ENCODE results near the gene TFAP2B.

Gene TFAP2B

DNA sequence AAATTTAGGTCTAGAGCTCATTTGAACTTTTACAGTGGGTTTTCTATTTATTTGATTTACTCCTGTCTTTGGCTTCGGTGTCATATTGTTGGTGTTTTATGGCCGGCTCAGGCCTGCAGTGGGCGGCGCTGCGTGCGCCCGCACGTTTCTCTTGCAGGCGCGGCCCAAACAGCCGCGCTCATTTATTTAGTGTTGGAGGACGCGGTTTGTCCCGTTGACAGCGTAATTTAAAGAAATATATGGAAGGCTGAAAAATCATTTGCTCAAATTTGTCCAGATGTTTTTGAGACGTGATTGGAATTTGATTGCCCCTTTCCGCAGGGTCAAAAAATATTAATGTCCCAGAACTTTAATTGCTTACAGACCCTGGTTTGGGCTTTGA, 22.1 kb downstream of the TFAP2B start:
- Histone ChIP-seq H3K9me3 (ENCODE audit: control extremely low read depth in 1 of 5, control insufficient read depth in 4 of 5, insufficient read depth in 2 of 5, low read depth in 1 of 5, low read length in 4 of 5) (peaks cover 0 to 10% (median 0%) of the 10 kb centered on the region in 5 experiments), H3K4me1 (ENCODE audit: control extremely low read depth in 1 of 4, control insufficient read depth in 4 of 4, insufficient read depth in 4 of 4, low read length in 3 of 4) (no peaks in the 10 kb centered on the region), H3K27ac (ENCODE audit: insufficient read depth in 1 of 2, low read depth in 1 of 2, low read length in 2 of 2, poor library complexity in 1 of 2, severe bottlenecking in 2 of 2) (no peak overlapping the region), H3K36me3 (ENCODE audit: control insufficient read depth in 4 of 4, insufficient read depth in 4 of 4, low read length in 3 of 4) (no peaks in the 10 kb centered on the region), H3K4me3 (ENCODE audit: control insufficient read depth in 1 of 7, extremely low read depth in 1 of 7, insufficient read depth in 4 of 7, low read depth in 2 of 7, low read length in 6 of 7) (no peak overlapping the region), H3K27me3 (replicated peaks in 2 of 5; ENCODE audit: control insufficient read depth in 4 of 5, insufficient read depth in 5 of 5, low read length in 4 of 5) (peaks cover 30 to 100% (median 73%) of the 10 kb centered on the region in 5 experiments)
- DNase-seq, result no peak
- ChIA-PET POLR2A (no interaction called here), CTCF (interaction anchor here (0.6 kb wide), 1 partner anchor 12 kb away, joined by 3 read pairs; no protein-coding TSS in a partner anchor)
- WGBS (ENCODE audit: insufficient coverage), result 10% methylated on average over 13 of the region's 18 CpGs

DNA sequence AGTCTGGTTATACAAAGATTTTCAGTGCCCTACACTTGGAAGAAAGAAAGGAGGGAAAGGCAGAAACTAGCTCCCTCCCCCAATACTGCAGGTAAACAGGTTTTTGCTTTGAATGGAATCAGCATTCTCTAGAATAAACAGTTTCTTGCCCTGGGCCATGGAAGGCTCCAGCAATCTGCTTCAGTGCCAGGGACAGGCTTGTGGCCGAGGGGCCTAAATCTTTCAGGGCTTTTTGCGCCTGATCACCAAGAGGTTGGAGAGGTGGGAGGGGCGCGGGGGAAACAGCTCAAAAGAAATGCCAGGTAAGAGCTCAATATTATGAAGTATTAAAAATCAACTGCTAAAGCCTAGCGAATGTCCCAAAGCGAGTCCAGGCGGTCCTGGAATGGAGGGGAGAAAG, 23.8 kb downstream of the TFAP2B start:
- Histone ChIP-seq H3K4me1 (ENCODE audit: control extremely low read depth in 1 of 4, control insufficient read depth in 4 of 4, insufficient read depth in 4 of 4, low read length in 3 of 4) (no peaks in the 10 kb centered on the region), H3K9me3 (ENCODE audit: control extremely low read depth in 1 of 5, control insufficient read depth in 4 of 5, insufficient read depth in 2 of 5, low read depth in 1 of 5, low read length in 4 of 5) (peaks cover 0 to 13% (median 0%) of the 10 kb centered on the region in 5 experiments), H3K36me3 (ENCODE audit: control insufficient read depth in 4 of 4, insufficient read depth in 4 of 4, low read length in 3 of 4) (no peaks in the 10 kb centered on the region), H3K27ac (ENCODE audit: insufficient read depth in 1 of 2, low read depth in 1 of 2, low read length in 2 of 2, poor library complexity in 1 of 2, severe bottlenecking in 2 of 2) (no peak overlapping the region), H3K4me3 (ENCODE audit: control insufficient read depth in 1 of 7, extremely low read depth in 1 of 7, insufficient read depth in 4 of 7, low read depth in 2 of 7, low read length in 6 of 7) (no peak overlapping the region), H3K27me3 (replicated peaks in 2 of 5; ENCODE audit: control insufficient read depth in 4 of 5, insufficient read depth in 5 of 5, low read length in 4 of 5) (peaks cover 22 to 100% (median 74%) of the 10 kb centered on the region in 5 experiments)
- DNase-seq, result no peak
- POLR2A ChIA-PET, result no interaction called here
- CTCF ChIA-PET, result interaction anchor here (0.8 to 1.6 kb wide), 4 partner anchors 10 to 27 kb away, joined by 3 to 5 read pairs (median 4); partner anchors contain the start of gene TFAP2B
- WGBS (ENCODE audit: insufficient coverage), result 20% methylated on average over 3 of the region's 7 CpGs

DNA sequence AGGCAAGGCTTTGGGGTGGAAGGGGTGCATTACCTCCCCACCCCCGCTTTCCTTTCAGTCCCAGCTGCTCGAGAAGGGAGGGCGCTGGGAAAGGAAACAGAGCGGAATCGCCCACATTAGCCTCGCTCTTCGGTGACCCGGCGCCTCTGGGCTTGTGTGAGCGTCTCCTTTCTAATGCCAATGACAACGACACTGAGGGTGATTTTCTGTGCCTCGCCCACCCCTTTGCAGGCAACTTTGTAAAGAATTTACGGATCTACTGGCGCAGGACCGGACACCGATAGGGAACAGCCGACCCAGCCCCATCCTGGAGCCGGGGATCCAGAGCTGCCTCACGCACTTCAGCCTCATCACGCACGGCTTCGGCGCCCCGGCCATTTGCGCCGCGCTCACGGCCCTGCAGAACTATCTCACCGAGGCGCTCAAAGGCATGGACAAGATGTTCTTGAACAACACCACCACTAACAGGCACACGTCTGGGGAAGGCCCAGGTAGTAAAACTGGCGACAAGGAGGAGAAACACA, 24.3 kb downstream of the TFAP2B start:
- Histone ChIP-seq H3K9me3 (ENCODE audit: control extremely low read depth in 1 of 5, control insufficient read depth in 4 of 5, insufficient read depth in 2 of 5, low read depth in 1 of 5, low read length in 4 of 5) (peaks cover 0 to 12% (median 0%) of the 10 kb centered on the region in 5 experiments), H3K4me1 (ENCODE audit: control extremely low read depth in 1 of 4, control insufficient read depth in 4 of 4, insufficient read depth in 4 of 4, low read length in 3 of 4) (no peaks in the 10 kb centered on the region), H3K4me3 (ENCODE audit: control insufficient read depth in 1 of 7, extremely low read depth in 1 of 7, insufficient read depth in 4 of 7, low read depth in 2 of 7, low read length in 6 of 7) (no peak overlapping the region), H3K27ac (ENCODE audit: insufficient read depth in 1 of 2, low read depth in 1 of 2, low read length in 2 of 2, poor library complexity in 1 of 2, severe bottlenecking in 2 of 2) (no peak overlapping the region), H3K27me3 (replicated peaks in 2 of 5; ENCODE audit: control insufficient read depth in 4 of 5, insufficient read depth in 5 of 5, low read length in 4 of 5) (peaks cover 24 to 100% (median 72%) of the 10 kb centered on the region in 5 experiments), H3K36me3 (ENCODE audit: control insufficient read depth in 4 of 4, insufficient read depth in 4 of 4, low read length in 3 of 4) (no peaks in the 10 kb centered on the region)
- 5% methylated on average over 17 of the region's 32 CpGs for WGBS (ENCODE audit: insufficient coverage)
- DNase-seq, result no peak
- CTCF ChIA-PET, result interaction anchor here (0.8 to 1.6 kb wide), 3 partner anchors 9 to 27 kb away, joined by 3 to 5 read pairs (median 4); no protein-coding TSS in a partner anchor
- POLR2A ChIA-PET, result no interaction called here

DNA sequence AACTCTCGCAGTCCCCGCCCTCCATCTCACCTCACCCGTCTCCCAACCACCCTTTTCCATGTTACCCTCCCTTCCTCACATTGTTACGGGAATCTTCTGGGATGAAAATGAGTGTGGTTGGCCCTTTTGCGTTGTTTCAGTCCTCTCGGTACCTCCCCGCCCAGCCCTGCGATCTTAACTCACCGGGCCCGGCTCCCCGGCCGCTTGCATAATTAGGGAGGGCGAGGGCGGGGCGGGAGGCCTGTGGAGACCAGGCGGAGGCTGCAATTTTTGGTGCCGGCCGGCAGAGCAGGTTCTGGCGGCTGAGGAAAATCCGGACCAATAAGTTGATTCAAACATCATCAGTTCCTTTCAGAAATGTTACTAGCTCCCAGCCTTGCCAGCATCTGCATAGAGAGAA, 25.2 kb downstream of the TFAP2B start:
- 5% methylated on average over 11 of the region's 20 CpGs for WGBS (ENCODE audit: insufficient coverage)
- ChIA-PET POLR2A (no interaction called here), CTCF (interaction anchor here (1.5 kb wide), 1 partner anchor 8 kb away, joined by 4 read pairs; no protein-coding TSS in a partner anchor)
- Histone ChIP-seq H3K4me3 (ENCODE audit: control insufficient read depth in 1 of 7, extremely low read depth in 1 of 7, insufficient read depth in 4 of 7, low read depth in 2 of 7, low read length in 6 of 7) (no peak overlapping the region), H3K36me3 (ENCODE audit: control insufficient read depth in 4 of 4, insufficient read depth in 4 of 4, low read length in 3 of 4) (no peaks in the 10 kb centered on the region), H3K9me3 (ENCODE audit: control extremely low read depth in 1 of 5, control insufficient read depth in 4 of 5, insufficient read depth in 2 of 5, low read depth in 1 of 5, low read length in 4 of 5) (peaks cover 0 to 10% (median 0%) of the 10 kb centered on the region in 5 experiments), H3K27me3 (replicated peaks in 2 of 5; ENCODE audit: control insufficient read depth in 4 of 5, insufficient read depth in 5 of 5, low read length in 4 of 5) (peaks cover 29 to 100% (median 72%) of the 10 kb centered on the region in 5 experiments), H3K27ac (ENCODE audit: insufficient read depth in 1 of 2, low read depth in 1 of 2, low read length in 2 of 2, poor library complexity in 1 of 2, severe bottlenecking in 2 of 2) (no peak overlapping the region), H3K4me1 (ENCODE audit: control extremely low read depth in 1 of 4, control insufficient read depth in 4 of 4, insufficient read depth in 4 of 4, low read length in 3 of 4) (no peaks in the 10 kb centered on the region)
- no peak for DNase-seq

DNA sequence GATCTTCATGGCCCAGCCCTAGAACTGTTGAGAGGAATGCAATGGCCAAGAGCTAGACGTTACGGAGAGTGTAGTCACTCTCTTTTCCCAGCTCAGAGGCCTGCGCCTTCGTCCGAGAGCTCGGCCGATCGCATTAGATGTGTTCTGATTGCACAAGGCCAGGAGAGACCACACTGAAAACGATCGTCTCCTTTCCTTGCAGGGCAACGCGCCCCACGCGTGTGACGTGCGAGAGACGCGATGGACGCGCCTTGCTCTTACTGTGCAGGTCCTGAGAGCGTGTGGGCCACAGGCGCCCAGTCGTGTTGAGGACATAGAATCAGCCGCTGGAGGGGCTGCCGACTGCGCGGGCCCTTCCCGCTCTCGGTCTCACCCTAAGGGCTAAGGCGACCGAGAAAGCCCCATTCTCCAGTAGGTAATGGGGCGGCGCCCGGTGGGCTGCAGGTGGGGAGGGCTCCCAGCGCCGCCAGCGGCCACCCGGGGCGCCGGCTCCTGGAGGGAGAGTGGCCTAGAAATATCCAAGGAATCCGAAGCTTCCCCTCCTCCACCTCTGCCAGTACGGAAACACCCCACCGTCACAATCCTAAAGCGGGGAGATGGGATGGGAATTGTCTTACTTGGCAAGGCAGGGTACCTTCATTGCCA, 26.9 kb downstream of the TFAP2B start:
- no peaks in the 10 kb centered on the region for H3K36me3 ChIP-seq (ENCODE audit: control insufficient read depth in 4 of 4, insufficient read depth in 4 of 4, low read length in 3 of 4)
- WGBS (ENCODE audit: insufficient coverage), result 8% methylated on average over 31 of the region's 44 CpGs
- no peak for DNase-seq
- H3K27ac ChIP-seq (ENCODE audit: insufficient read depth in 1 of 2, low read depth in 1 of 2, low read length in 2 of 2, poor library complexity in 1 of 2, severe bottlenecking in 2 of 2), result no peak overlapping the region
- peaks cover 17 to 100% (median 65%) of the 10 kb centered on the region in 5 experiments for H3K27me3 ChIP-seq (replicated peaks in 2 of 5; ENCODE audit: control insufficient read depth in 4 of 5, insufficient read depth in 5 of 5, low read length in 4 of 5)
- POLR2A ChIA-PET, result no interaction called here
- H3K4me3 ChIP-seq (ENCODE audit: control insufficient read depth in 1 of 7, extremely low read depth in 1 of 7, insufficient read depth in 4 of 7, low read depth in 2 of 7, low read length in 6 of 7), result no peak overlapping the region
- CTCF ChIA-PET, result interaction anchor here (0.6 kb wide), 1 partner anchor 505 kb away, joined by 3 read pairs; no protein-coding TSS in a partner anchor
- peaks cover 0 to 11% (median 5%) of the 10 kb centered on the region in 4 experiments for H3K4me1 ChIP-seq (ENCODE audit: control extremely low read depth in 1 of 4, control insufficient read depth in 4 of 4, insufficient read depth in 4 of 4, low read length in 3 of 4)
- H3K9me3 ChIP-seq (ENCODE audit: control extremely low read depth in 1 of 5, control insufficient read depth in 4 of 5, insufficient read depth in 2 of 5, low read depth in 1 of 5, low read length in 4 of 5), result peaks cover 0 to 15% (median 0%) of the 10 kb centered on the region in 5 experiments

DNA sequence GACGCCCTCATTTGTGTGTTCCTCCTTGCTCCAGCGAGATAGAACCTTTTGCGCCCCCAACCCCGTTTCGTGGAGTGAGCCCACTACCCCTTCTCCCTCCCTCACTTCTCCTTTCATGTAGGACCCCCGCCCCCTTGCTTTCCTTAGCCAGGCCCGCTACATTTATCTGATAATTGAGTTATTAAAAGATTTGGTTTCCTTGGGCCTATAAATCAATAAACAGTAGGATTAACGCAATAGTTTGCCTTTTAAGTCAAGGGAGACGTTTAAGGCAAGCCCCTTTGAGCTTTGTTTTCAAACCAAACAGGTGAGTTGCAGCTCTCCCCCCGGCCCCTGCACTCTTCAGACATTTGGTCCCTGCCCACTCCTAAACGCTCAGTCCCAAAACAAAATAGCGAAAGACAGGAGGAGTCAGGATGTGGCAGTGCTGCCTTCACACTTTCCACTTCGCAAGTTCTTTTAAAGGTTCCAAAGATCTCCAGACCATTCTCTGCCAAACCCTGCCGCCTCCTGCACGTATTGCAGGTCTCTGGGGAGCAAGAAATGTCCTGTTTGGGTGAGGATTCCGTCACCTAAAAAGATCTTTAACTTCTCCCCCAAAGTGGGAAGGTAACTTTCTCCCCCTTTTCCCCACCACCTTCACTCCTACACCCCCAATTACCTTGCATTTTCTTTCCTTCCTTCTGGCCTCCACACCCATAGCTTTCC, 27.6 kb downstream of the TFAP2B start:
- peaks cover 19 to 100% (median 63%) of the 10 kb centered on the region in 5 experiments for H3K27me3 ChIP-seq (replicated peaks in 2 of 5; ENCODE audit: control insufficient read depth in 4 of 5, insufficient read depth in 5 of 5, low read length in 4 of 5)
- H3K4me1 ChIP-seq (ENCODE audit: control extremely low read depth in 1 of 4, control insufficient read depth in 4 of 4, insufficient read depth in 4 of 4, low read length in 3 of 4), result peaks cover 0 to 14% (median 7%) of the 10 kb centered on the region in 4 experiments
- no peak overlapping the region for H3K4me3 ChIP-seq (ENCODE audit: control insufficient read depth in 1 of 7, extremely low read depth in 1 of 7, insufficient read depth in 4 of 7, low read depth in 2 of 7, low read length in 6 of 7)
- ChIA-PET POLR2A (no interaction called here), CTCF (no interaction called here)
- H3K9me3 ChIP-seq (ENCODE audit: control extremely low read depth in 1 of 5, control insufficient read depth in 4 of 5, insufficient read depth in 2 of 5, low read depth in 1 of 5, low read length in 4 of 5), result peaks cover 0 to 19% (median under 1%) of the 10 kb centered on the region in 5 experiments
- DNase-seq, result no peak
- WGBS (ENCODE audit: insufficient coverage), result 13% methylated on average over 7 of the region's 16 CpGs
- no peak overlapping the region for H3K27ac ChIP-seq (ENCODE audit: insufficient read depth in 1 of 2, low read depth in 1 of 2, low read length in 2 of 2, poor library complexity in 1 of 2, severe bottlenecking in 2 of 2)
- no peaks in the 10 kb centered on the region for H3K36me3 ChIP-seq (ENCODE audit: control insufficient read depth in 4 of 4, insufficient read depth in 4 of 4, low read length in 3 of 4)

DNA sequence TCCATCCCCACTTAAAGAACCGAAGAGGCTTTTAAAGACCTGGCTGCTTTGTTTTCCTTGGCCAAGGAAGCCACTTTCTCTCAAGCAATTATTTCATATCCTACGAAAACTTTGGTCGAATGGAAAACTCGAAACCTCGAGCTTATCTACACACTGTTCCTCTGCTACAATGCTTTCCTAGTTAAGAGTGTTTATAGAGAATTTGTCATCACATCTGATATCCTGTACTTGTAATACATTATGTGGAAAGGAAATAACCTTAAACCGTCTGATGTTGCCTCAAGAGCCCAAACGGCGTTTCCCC, 28.1 kb downstream of the TFAP2B start:
- H3K27me3 ChIP-seq (replicated peaks in 2 of 5; ENCODE audit: control insufficient read depth in 4 of 5, insufficient read depth in 5 of 5, low read length in 4 of 5), result peaks cover 24 to 100% (median 63%) of the 10 kb centered on the region in 5 experiments
- H3K4me1 ChIP-seq (ENCODE audit: control extremely low read depth in 1 of 4, control insufficient read depth in 4 of 4, insufficient read depth in 4 of 4, low read length in 3 of 4), result peaks cover 0 to 14% (median 7%) of the 10 kb centered on the region in 4 experiments
- peaks cover 0 to 23% (median 2%) of the 10 kb centered on the region in 5 experiments for H3K9me3 ChIP-seq (ENCODE audit: control extremely low read depth in 1 of 5, control insufficient read depth in 4 of 5, insufficient read depth in 2 of 5, low read depth in 1 of 5, low read length in 4 of 5)
- ChIA-PET POLR2A (no interaction called here), CTCF (no interaction called here)
- no peak for DNase-seq
- WGBS (ENCODE audit: insufficient coverage), result 0% methylated on average over 3 of the region's 8 CpGs
- H3K4me3 ChIP-seq (ENCODE audit: control insufficient read depth in 1 of 7, extremely low read depth in 1 of 7, insufficient read depth in 4 of 7, low read depth in 2 of 7, low read length in 6 of 7), result no peak overlapping the region
- no peak overlapping the region for H3K27ac ChIP-seq (ENCODE audit: insufficient read depth in 1 of 2, low read depth in 1 of 2, low read length in 2 of 2, poor library complexity in 1 of 2, severe bottlenecking in 2 of 2)
- H3K36me3 ChIP-seq (ENCODE audit: control insufficient read depth in 4 of 4, insufficient read depth in 4 of 4, low read length in 3 of 4), result no peaks in the 10 kb centered on the region
